Osteocyte (in vitro differentiated cells): ENCODE results near the gene KLRB1. TPM values are rescaled to one million over a fixed set of nuclear protein-coding genes. Genes with fewer than 3 reads are reported as not detected.

Experiments
- DNase-seq: peaks from one replicate; pipeline ENCODE4 v3.0.0; 2021; ENCODE audit warnings: mixed read lengths; ENCODE audit not compliant: unreplicated experiment; ENCODE audit errors: extremely low spot score
- H3K27ac Mint-ChIP-seq: one replicate; pipeline ENCODE4 v1.8.0; 2021; ENCODE audit warnings: mild to moderate bottlenecking, mixed read lengths; ENCODE audit not compliant: unreplicated experiment
- H3K27me3 Mint-ChIP-seq: one replicate; pipeline ENCODE4 v1.8.0; 2021; ENCODE audit warnings: mixed read lengths; ENCODE audit not compliant: unreplicated experiment
- H3K36me3 Mint-ChIP-seq: one replicate; pipeline ENCODE4 v1.8.0; 2021; ENCODE audit warnings: mixed read lengths; ENCODE audit not compliant: unreplicated experiment
- H3K4me1 Mint-ChIP-seq: one replicate; pipeline ENCODE4 v1.8.0; 2021; ENCODE audit warnings: mixed read lengths; ENCODE audit not compliant: unreplicated experiment
- H3K4me3 Mint-ChIP-seq: one replicate; pipeline ENCODE4 v1.8.0; 2021; ENCODE audit warnings: mild to moderate bottlenecking, moderate library complexity, mixed read lengths; ENCODE audit not compliant: unreplicated experiment
- H3K9me3 Mint-ChIP-seq: one replicate; pipeline ENCODE4 v1.8.0; 2021; ENCODE audit warnings: mixed read lengths; ENCODE audit not compliant: unreplicated experiment
- CTCF ChIP-seq: fragments of 200-600 bp; sonication (generic); IDR thresholded peaks from 2 replicates; pipeline ENCODE4 v1.5.0; 2021; ENCODE audit warnings: antibody characterized with exemption, mild to moderate bottlenecking, moderate library complexity
- long read RNA-seq: library from polyadenylated mRNA; unstranded; transcript quantifications from one replicate; pipeline ENCODE4 v2.0.0, GENCODE V29; 2021
- total RNA-seq: library from RNA; stranded (reverse); gene quantifications from 2 replicates; pipeline ENCODE4 v1.2.1, GENCODE V29; 2021

Gene KLRB1
- total RNA-seq = not detected in 2 replicates
- long read RNA-seq, partial matches to known transcripts = 0 of 1 reads
- long read RNA-seq, other reads (novel, unspliced or antisense) = 1 of 1 reads

GRCh38 chr12:9607716-9608115 lies at the start of gene KLRB1:
Gene KLRB1, minus strand, starts transcription at chr12:9607916. Its CDS starts 77 bp downstream, at chr12:9607839.
- H3K27ac Mint-ChIP-seq = no peak within 1 kb of the TSS
- H3K4me3 Mint-ChIP-seq = no peak within 1 kb of the TSS
- H3K36me3 Mint-ChIP-seq = no peaks in the 10 kb centered on the region
- no peak for TF ChIP-seq CTCF
- H3K9me3 Mint-ChIP-seq = peaks cover 9% of the 10 kb centered on the region
- DNase-seq = no peak
- no peaks in the 10 kb centered on the region for H3K4me1 Mint-ChIP-seq
- no peaks in the 10 kb centered on the region for H3K27me3 Mint-ChIP-seq

- no peaks in the 10 kb centered on the region for H3K9me3 Mint-ChIP-seq
- H3K4me3 Mint-ChIP-seq = no peak overlapping the region
- H3K36me3 Mint-ChIP-seq = peaks cover 24% of the 10 kb centered on the region
- no peak for DNase-seq
- peaks cover 41% of the 10 kb centered on the region for H3K4me1 Mint-ChIP-seq
- H3K27ac Mint-ChIP-seq = peak overlapping the region; percentile 83
- TF ChIP-seq CTCF = no peak
- no peaks in the 10 kb centered on the region for H3K27me3 Mint-ChIP-seq
Observed at GRCh38 chr12:9651265-9651729, 43.6 kb upstream of the KLRB1 start.

- no peaks in the 10 kb centered on the region for H3K27me3 Mint-ChIP-seq
- DNase-seq = no peak
- TF ChIP-seq CTCF = no peak
Observed at GRCh38 chr12:9650151-9650576, 42.4 kb upstream of the KLRB1 start.

GRCh38 chr12:9649532-9649940 lies 41.8 kb upstream of the KLRB1 start:
- no peaks in the 10 kb centered on the region for H3K27me3 Mint-ChIP-seq
- TF ChIP-seq CTCF = no peak
- H3K4me1 Mint-ChIP-seq = peaks cover 41% of the 10 kb centered on the region
- peaks cover 14% of the 10 kb centered on the region for H3K36me3 Mint-ChIP-seq
- peak overlapping the region; percentile 94 for H3K4me3 Mint-ChIP-seq
- H3K9me3 Mint-ChIP-seq = no peaks in the 10 kb centered on the region
- peak overlapping the region; percentile 95 for H3K27ac Mint-ChIP-seq
- DNase-seq = no peak

More at GRCh38 chr12:9650151-9650576, 42.4 kb upstream of the KLRB1 start:
- H3K27ac Mint-ChIP-seq = peak overlapping the region; percentile 83
- H3K36me3 Mint-ChIP-seq = peaks cover 19% of the 10 kb centered on the region
- no peaks in the 10 kb centered on the region for H3K9me3 Mint-ChIP-seq
- H3K4me3 Mint-ChIP-seq = peak overlapping the region; percentile 40
- H3K4me1 Mint-ChIP-seq = peaks cover 41% of the 10 kb centered on the region

GRCh38 chr12:9648701-9649531 lies 41.2 kb upstream of the KLRB1 start:
- no peak for DNase-seq
- H3K4me3 Mint-ChIP-seq = peak overlapping the region; percentile 94
- no peaks in the 10 kb centered on the region for H3K9me3 Mint-ChIP-seq
- H3K27ac Mint-ChIP-seq = peak overlapping the region; percentile 95
- no peak for TF ChIP-seq CTCF
- peaks cover 10% of the 10 kb centered on the region for H3K36me3 Mint-ChIP-seq
- peaks cover 41% of the 10 kb centered on the region for H3K4me1 Mint-ChIP-seq
- H3K27me3 Mint-ChIP-seq = no peaks in the 10 kb centered on the region
